Prostate gland (tissue), 2 donors: ENCODE results near the gene HNRNPDL.

ENCODE experiments used
- POLR2A ChIP-seq: fragments of 450-650 bp; IDR thresholded peaks from one replicate; pipeline ENCODE4 v1.6.1; 2016; ENCODE audit warnings: antibody characterized with exemption, mild to moderate bottlenecking
- TF ChIP-seq, protein P1 (sequence below), 4 experiments: fragments of 200-600 bp in 2 of 4; fragments of 450-650 bp in 2 of 4; sonication (generic) in 2 of 4; IDR thresholded peaks; 1 replicate in 3 of 4; 2 replicates in 1 of 4; pipeline ENCODE4 v1.5.1; 2016 to 2019; ENCODE audit warnings: antibody characterized with exemption in 4 of 4, mild to moderate bottlenecking in 2 of 4, moderate library complexity in 2 of 4

DNA sequence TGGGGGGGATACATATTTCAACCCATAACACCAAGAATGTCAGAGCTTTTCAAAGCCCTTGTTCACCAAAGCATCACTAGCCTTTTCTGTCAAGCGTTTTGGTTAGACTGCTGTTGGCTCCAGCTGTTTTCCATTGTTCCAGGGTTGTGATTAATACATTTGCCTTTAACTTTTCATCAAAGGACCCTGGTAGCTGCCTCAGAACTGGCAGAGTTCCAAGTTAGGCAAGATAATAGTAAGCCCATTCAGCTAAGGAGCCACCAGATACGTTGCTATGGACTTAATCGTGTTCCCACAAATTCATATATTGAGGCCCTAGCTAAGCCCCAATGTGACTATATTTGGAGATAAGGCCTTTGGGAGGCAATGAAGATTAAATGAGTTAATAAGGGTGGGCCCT lies 37.2 kb upstream of the HNRNPDL start:
- no peak for TF ChIP-seq POLR2A
- TF ChIP-seq, protein P1, sequence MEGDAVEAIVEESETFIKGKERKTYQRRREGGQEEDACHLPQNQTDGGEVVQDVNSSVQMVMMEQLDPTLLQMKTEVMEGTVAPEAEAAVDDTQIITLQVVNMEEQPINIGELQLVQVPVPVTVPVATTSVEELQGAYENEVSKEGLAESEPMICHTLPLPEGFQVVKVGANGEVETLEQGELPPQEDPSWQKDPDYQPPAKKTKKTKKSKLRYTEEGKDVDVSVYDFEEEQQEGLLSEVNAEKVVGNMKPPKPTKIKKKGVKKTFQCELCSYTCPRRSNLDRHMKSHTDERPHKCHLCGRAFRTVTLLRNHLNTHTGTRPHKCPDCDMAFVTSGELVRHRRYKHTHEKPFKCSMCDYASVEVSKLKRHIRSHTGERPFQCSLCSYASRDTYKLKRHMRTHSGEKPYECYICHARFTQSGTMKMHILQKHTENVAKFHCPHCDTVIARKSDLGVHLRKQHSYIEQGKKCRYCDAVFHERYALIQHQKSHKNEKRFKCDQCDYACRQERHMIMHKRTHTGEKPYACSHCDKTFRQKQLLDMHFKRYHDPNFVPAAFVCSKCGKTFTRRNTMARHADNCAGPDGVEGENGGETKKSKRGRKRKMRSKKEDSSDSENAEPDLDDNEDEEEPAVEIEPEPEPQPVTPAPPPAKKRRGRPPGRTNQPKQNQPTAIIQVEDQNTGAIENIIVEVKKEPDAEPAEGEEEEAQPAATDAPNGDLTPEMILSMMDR (IDR thresholded peaks at IDR 0.05), result no peak
